HEK293 (cell line): ENCODE measurements around the gene C13orf46.
"Not testable (repeated sequence)": the region's sequence is repeated elsewhere in the genome, so short reads cannot be mapped to it uniquely, and the experiment has no call there.

Experiments
- CTCF ChIA-PET: fragments of 350-600 bp; formaldehyde crosslinking; extraction: SDS; loops from one replicate; lab custom pipeline; 2021; ENCODE audit warnings: antibody characterized with exemption; lab: Yijun Ruan, JAX
- POLR2A ChIA-PET: fragments of 300-600 bp; formaldehyde crosslinking; extraction: SDS; loops from one replicate; lab custom pipeline; 2020; ENCODE audit warnings: antibody characterized with exemption, inconsistent platforms; lab: Yijun Ruan, JAX
- H3K27ac ChIP-seq: fragments of 200-500 bp; sonication (Bioruptor generic); 2 replicates; pipeline ENCODE4 v1.5.1; 2014; ENCODE audit warnings: low read depth, low read length, control low read depth, inconsistent platforms; ENCODE audit errors: extremely low read depth
- H3K36me3 ChIP-seq, 2 experiments: fragments of 200-500 bp in 1 of 2; sonication (Bioruptor generic) in 1 of 2; 1 replicate in 1 of 2; 2 replicates in 1 of 2; pipeline ENCODE4 v1.5.1; 2014 to 2017; ENCODE audit warnings: inconsistent platforms in 2 of 2, low read length in 2 of 2; ENCODE audit not compliant: control insufficient read depth in 2 of 2, insufficient read depth in 1 of 2
- H3K4me1 ChIP-seq: fragments of 200-500 bp; sonication (Bioruptor generic); 2 replicates; pipeline ENCODE4 v1.5.1; 2014; ENCODE audit warnings: mild to moderate bottlenecking, low read length, inconsistent platforms; ENCODE audit not compliant: control insufficient read depth, insufficient read depth
- H3K4me3 ChIP-seq: 2 replicates; pipeline ENCODE4 v1.5.1; 2011; ENCODE audit warnings: low read depth, mild to moderate bottlenecking, control low read depth, low read length, moderate library complexity
- H3K9me3 ChIP-seq: fragments of 200-500 bp; sonication (Bioruptor generic); 2 replicates; pipeline ENCODE4 v1.5.1; 2014; ENCODE audit warnings: low read depth, low read length, inconsistent platforms; ENCODE audit not compliant: control insufficient read depth, insufficient read depth
- GLIS1 ChIP-seq: fragments of 450-650 bp; formaldehyde crosslinking; IDR thresholded peaks from 2 replicates; pipeline ENCODE4 v1.5.1; 2016; ENCODE audit warnings: missing biosample characterization, missing genetic modification characterization
- OSR2 ChIP-seq: fragments of 450-650 bp; formaldehyde crosslinking; IDR thresholded peaks from 2 replicates; pipeline ENCODE4 v1.5.1; 2016; ENCODE audit warnings: missing biosample characterization, missing genetic modification characterization
- WT1 ChIP-seq: fragments of 450-650 bp; formaldehyde crosslinking; IDR thresholded peaks from 2 replicates; pipeline ENCODE4 v1.5.1; 2016; ENCODE audit warnings: missing biosample characterization, missing genetic modification characterization
- ZBTB49 ChIP-seq: fragments of 450-650 bp; formaldehyde crosslinking; IDR thresholded peaks from 2 replicates; pipeline ENCODE4 v1.5.1; 2016; ENCODE audit warnings: missing biosample characterization, missing genetic modification characterization, low read depth
- ZNF148 ChIP-seq: fragments of 450-650 bp; formaldehyde crosslinking; IDR thresholded peaks from 2 replicates; pipeline ENCODE4 v1.5.0; 2017; ENCODE audit warnings: missing biosample characterization, missing genetic modification characterization, borderline replicate concordance
- ZNF2 ChIP-seq: fragments of 450-650 bp; formaldehyde crosslinking; IDR thresholded peaks from 2 replicates; pipeline ENCODE4 v1.5.1; 2016; ENCODE audit warnings: missing biosample characterization, missing genetic modification characterization
- ZNF239 ChIP-seq: fragments of 450-650 bp; formaldehyde crosslinking; IDR thresholded peaks from 2 replicates; pipeline ENCODE4 v1.5.1; 2016; ENCODE audit warnings: missing biosample characterization, missing genetic modification characterization
- ZNF354C ChIP-seq: fragments of 450-650 bp; formaldehyde crosslinking; IDR thresholded peaks from 2 replicates; pipeline ENCODE4 v1.5.1; 2016; ENCODE audit warnings: missing biosample characterization, missing genetic modification characterization, low read depth, borderline replicate concordance
- ZNF449 ChIP-seq: fragments of 450-650 bp; formaldehyde crosslinking; IDR thresholded peaks from 2 replicates; pipeline ENCODE4 v1.5.1; 2017; ENCODE audit warnings: missing biosample characterization, mild to moderate bottlenecking, missing genetic modification characterization, moderate library complexity
- ZNF549 ChIP-seq: fragments of 450-650 bp; IDR thresholded peaks from 2 replicates; pipeline ENCODE4 v1.5.1; 2018; ENCODE audit warnings: missing biosample characterization, missing genetic modification characterization, mild to moderate bottlenecking, inconsistent platforms, moderate library complexity
- ZNF670 ChIP-seq: fragments of 450-650 bp; formaldehyde crosslinking; IDR thresholded peaks from 2 replicates; pipeline ENCODE4 v1.5.1; 2016; ENCODE audit warnings: missing biosample characterization, missing genetic modification characterization, low read depth
- ZNF677 ChIP-seq: fragments of 450-650 bp; IDR thresholded peaks from 2 replicates; pipeline ENCODE4 v1.5.0; 2018; ENCODE audit warnings: missing biosample characterization, mild to moderate bottlenecking, missing genetic modification characterization, moderate library complexity

Gene C13orf46

GRCh38 chr13:113914333-113915011, 59.4 kb downstream of the C13orf46 start:
- Histone ChIP-seq H3K9me3 (no peaks in the 10 kb centered on the region), H3K36me3 (no peaks in the 10 kb centered on the region), H3K4me3 (no peak overlapping the region), H3K27ac (no peak overlapping the region), H3K4me1 (no peaks in the 10 kb centered on the region)
- ChIA-PET POLR2A (no interaction called here), CTCF (no interaction called here)
- TF ChIP-seq ZNF677 (no peak), ZNF449 (tag by site-specific recombination) (no peak), ZNF148 (tag by site-specific recombination) (no peak), ZNF2 (tag by site-specific recombination) (no peak), ZBTB49 (tag by site-specific recombination) (no peak), OSR2 (tag by site-specific recombination) (no peak), GLIS1 (tag by site-specific recombination) (no peak), ZNF239 (tag by site-specific recombination) (no peak), ZNF354C (tag by site-specific recombination) (no peak), ZNF670 (tag by site-specific recombination) (no peak), WT1 (tag by site-specific recombination) (no peak), ZNF549 (tag by site-specific recombination) (no peak)

- POLR2A ChIA-PET, CTCF ChIA-PET, H3K4me1 ChIP-seq: not testable (repeated sequence)
These were observed 60.0 kb downstream of the C13orf46 start for GRCh38 chr13:113913838-113914237.

GRCh38 chr13:113913408-113913807, 60.5 kb downstream of the C13orf46 start:
- H3K4me1 ChIP-seq, POLR2A ChIA-PET, CTCF ChIA-PET: not testable (repeated sequence)

More at GRCh38 chr13:113913838-113914237, 60.0 kb downstream of the C13orf46 start:
- not testable (repeated sequence) for H3K9me3 ChIP-seq, H3K27ac ChIP-seq, H3K4me3 ChIP-seq, H3K36me3 ChIP-seq

More at GRCh38 chr13:113913408-113913807, 60.5 kb downstream of the C13orf46 start:
- not testable (repeated sequence) for H3K27ac ChIP-seq, H3K36me3 ChIP-seq, H3K9me3 ChIP-seq, H3K4me3 ChIP-seq
